GOT3 (cell line): ENCODE measurements around the gene CABP2.

Source experiments
- DNase-seq: peaks from one replicate; lab custom pipeline; 2025; ENCODE audit warnings: mixed read lengths; lab: John Stamatoyannopoulos, UW

Gene CABP2

DNA sequence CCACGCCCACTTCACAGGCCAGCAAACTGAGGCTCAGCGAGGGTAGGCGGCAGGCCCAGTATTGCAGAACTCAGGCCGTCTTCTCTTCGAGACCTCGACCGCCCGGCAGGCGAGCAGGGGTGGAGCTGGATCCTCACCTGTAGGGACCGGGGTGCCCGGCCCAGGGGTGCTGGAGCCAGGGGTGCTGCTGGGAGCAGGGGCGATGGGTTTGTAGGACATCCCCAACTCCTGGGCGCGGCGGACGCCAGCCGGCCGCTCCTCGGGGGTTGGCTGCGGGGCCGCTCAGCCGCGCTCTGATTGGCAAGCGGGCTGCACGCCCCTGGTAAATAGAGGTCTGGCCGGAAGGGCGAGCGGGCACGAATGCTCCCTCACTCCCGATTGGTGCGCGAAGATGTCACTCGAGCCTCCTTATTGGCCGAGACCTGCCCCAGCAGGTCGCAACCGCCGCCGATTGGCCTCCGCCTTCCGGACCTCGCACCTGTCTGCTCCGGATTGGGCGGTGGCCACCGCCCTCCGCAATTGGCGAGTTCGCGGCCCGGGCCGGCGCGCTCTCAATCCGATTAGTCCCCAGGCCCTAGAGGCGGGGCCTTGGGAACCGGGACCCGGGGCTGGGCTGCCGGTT lies 15.3 kb downstream of the CABP2 start, which contains the start of gene CDK2AP2:
Gene CDK2AP2 (minus strand): TSS at position 299 of the 622 bp plus-strand sequence. CDS start 80 bp downstream, at position 219.
- peak; percentile 91 for DNase-seq

DNA sequence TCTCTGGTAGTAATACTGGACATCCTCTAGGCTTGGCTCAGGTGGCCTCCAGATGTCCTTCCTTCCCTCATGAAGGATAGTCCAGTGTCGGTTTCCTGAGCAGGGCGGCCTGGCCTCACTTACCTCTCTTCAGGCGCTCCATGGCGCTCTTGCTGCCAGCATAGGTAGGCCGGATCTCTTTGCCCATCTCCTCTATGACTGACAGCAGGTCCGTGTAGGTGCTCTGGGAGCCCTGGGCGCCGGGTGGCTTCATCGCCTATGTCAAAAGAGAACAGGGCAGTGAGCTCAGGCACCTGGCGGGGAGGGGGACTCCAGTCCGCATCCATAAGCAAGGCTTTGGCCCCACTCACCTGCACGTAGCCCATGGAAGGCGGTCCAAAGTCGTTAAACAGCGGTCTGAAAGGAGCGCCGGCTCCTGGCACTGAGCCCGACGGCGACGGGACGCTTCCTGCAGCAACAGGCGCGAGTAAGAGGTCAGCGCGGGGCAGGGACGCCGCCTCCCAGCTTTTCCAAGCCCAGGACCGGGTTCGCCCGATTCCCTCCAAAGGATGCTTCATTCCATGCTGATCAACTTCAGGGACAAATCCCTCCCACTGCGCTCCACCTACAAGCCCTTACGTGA lies 15.9 kb downstream of the CABP2 start:
- no peak for DNase-seq

GRCh38 chr11:67506426-67507051 lies 16.7 kb downstream of the CABP2 start:
- no peak for DNase-seq

GRCh38 chr11:67505605-67506396 lies 17.4 kb downstream of the CABP2 start:
- peak; percentile 84 for DNase-seq

GRCh38 chr11:67504950-67505581 lies 18.2 kb downstream of the CABP2 start, which contains the start of gene PITPNM1:
Gene PITPNM1 (minus strand): TSS chr11:67505363. CDS start chr11:67504180, 1,183 bp downstream.
- no peak for DNase-seq

- no peak for DNase-seq
These were observed 19.0 kb downstream of the CABP2 start for GRCh38 chr11:67504005-67504949.

DNA sequence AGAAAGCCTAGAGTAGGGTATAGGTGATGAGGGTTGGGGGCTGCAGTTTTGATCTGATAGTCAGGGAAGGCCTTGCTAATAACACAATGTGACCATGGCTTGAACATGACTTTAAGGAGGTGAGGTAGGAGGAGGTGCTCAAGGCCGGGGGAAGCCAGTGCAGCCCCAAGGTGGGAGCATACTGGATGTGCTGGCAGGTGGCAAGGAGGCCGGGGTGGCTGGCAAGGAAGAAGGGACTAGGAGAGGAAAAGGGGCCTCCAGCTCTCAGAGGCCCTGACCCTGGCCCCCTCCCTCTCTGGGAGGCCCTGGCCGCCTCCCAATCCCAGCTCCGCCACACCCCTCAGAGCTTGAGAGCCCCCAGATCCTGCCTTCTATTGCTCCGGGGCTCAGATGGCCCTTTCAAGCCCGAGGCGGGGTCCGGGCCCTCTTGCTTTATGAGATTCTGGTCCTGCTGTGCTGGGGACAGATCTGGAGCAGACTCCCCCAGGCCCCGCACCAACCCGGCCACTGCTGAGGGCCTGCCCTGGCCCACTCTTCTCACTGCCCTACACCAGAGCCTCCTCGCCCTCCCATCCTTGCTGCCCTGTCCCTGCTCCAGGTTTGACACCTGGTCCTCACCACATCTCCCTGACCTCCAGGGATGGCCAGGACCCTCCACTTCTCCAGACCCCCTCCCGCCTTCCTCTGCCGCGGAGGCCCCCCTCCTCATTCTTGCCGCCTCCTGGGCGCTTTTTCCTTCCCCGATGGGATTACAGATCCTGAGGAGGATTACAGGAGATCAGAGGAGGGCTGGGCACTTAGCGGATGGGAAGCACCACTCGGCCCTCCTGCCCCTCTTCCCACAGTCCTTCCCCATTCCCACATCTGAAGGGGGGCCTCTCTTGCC lies 19.9 kb downstream of the CABP2 start:
- no peak for DNase-seq

GRCh38 chr11:67502328-67502979 lies 20.8 kb downstream of the CABP2 start:
- no peak for DNase-seq

DNA sequence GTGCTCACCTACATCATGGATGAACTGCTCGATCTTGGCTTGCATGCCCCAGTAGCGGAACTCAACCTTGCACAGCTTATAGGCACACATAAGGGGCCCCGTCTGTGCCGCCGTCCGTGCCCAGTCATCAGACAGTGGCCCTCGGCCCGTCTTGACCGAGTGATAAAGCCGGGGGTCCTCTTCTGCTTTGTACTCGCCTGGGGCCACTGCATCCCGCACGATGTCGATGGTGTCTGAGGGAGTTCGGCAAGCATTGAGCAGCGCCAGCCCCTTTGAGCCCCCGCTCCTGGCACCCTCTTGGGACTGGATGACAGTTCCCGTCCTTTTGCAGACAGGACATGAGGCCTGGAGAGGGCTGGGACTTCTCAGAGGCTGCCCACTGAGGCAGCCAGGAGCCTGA lies 21.4 kb downstream of the CABP2 start:
- no peak for DNase-seq

DNA sequence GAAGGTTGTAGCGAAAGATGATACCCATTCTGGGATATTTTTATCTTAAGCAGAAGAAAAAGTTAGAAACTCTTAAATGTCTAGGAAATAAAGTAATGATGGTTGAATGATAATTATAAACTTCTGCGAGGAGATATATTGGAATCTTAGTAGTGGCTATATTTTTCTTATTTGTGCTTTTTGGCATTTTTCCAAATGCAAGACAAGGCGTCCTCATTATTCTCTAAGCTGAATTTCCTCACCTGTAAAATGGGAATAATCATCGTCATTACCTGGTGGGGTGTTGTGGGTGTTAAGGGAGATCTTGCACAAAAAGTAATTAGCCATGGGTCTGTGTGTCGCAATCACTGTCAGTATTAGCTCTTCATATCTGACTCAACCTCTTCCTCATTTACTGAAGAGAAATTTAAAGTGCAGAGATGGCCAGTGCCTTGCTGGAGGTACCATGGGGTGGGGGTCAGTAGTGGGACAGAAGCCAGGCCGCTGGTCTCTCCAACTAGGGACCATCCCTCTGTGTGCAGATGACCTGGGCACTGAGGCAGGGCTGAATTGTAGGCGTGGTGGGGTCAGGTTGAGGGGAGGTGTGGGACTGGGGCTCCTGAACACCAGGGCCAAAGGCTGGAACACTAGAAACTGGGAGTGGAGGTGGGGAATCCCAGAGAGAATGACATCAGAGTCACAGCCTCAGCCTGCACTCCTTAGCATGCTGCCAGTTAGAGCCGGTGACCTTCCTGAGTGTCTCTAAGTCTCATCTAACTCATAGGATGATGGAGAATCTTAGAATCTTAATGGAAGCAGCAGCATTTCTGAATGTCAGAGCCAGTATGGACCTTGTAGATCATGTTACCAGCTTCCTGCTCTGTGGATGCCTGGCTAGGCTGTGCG lies 22.2 kb downstream of the CABP2 start:
- no peak for DNase-seq

- DNase-seq, result no peak
These were observed 22.8 kb downstream of the CABP2 start for GRCh38 chr11:67500484-67500821.

DNA sequence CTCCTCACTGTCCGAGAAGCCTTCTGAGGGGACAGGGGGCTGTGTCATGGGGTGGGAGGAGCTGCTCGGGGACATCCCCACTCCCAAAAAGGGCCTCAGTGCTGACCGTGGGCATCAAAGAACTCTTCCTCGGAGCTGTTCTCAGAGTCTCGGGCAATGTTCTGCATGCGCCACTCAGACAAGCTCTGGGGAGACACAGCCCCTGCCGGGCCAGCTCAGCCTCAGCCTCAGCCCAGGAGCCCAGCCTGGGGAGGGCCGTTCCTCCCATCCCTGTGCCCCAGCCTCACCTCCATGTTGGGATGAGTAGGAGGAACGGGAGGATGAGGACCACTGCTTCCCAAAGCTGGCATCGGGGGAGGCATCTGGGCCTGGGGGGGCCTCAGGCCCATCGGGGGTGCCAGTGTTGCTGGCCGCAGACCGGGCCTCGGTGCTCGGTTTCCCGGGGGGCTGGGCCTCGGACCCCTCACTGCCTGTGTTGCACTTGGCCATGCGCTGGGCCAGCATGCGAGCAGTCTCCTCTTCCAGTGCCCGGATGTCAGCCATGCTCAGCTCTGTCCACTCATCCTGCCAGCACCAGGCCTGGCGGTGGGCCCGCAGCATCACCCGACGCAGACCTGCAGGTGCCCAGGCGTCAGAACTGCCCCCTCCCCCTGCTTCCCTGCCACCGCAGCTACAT lies 23.3 kb downstream of the CABP2 start:
- no peak for DNase-seq

GRCh38 chr11:67498544-67498972 lies 24.7 kb downstream of the CABP2 start:
- DNase-seq, result no peak

DNA sequence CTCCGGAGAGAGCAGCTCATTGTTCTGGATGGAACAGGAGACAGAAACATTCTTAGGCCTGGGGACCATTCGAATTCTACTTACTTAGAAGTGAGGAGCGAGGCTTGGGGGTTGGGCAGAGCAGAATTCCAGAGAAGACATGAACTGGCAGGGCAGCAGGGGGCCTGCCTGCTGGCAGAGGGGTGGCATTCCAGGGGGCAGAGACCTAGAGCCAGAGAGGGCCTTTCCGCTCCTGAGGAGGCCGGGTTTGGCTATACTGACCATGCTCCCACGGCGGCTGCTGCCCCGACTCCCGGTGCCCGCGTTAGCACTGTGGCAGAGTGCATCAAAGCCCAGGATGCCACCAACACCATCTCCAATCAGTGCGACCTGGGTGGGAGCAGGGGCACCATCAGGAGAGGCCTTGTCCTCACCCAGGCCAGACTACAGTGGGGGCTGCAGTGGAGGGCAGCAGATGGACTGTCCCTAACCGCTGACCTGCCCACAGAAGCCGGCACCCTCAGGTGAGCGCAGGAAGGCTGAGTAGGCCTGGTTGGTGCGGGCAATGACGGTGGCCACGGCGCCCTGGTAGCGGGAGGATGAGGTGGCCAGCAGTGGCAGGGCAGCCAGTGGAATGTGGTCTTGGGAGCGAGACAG lies 25.5 kb downstream of the CABP2 start:
- DNase-seq, result no peak

- DNase-seq, result no peak
These were observed 27.1 kb downstream of the CABP2 start for GRCh38 chr11:67496113-67496512.

GRCh38 chr11:67495234-67496005 lies 27.8 kb downstream of the CABP2 start:
- DNase-seq, result no peak
